A673 (cell line): ENCODE measurements around the gene STT3B.

Source experiments
- CTCF ChIP-seq: fragments of 300-800, 200-600 bp; sonication (generic); conservative IDR thresholded peaks from 2 replicates; pipeline ENCODE4 v1.5.1; 2017; ENCODE audit warnings: low read depth, mild to moderate bottlenecking, antibody characterized with exemption, low read length, moderate library complexity, mixed read lengths
- EZH2 ChIP-seq: fragments of 200-600 bp; sonication (generic); IDR thresholded peaks from 2 replicates; pipeline ENCODE4 v1.6.1; 2017; ENCODE audit warnings: borderline replicate concordance, low read depth, mild to moderate bottlenecking, mixed read lengths, antibody characterized with exemption, low read length; ENCODE audit not compliant: poor library complexity, severe bottlenecking

GRCh38 chr3:31567036-31567435, 34.3 kb downstream of the STT3B start:
- TF ChIP-seq CTCF = peak; percentile 69
- TF ChIP-seq EZH2 = no peak
